Tibial artery (tissue), 4 donors: ENCODE data around the gene ICAM5.

Experiments
- DNase-seq, 2 donors: peaks; one replicate each; pipeline ENCODE4 v3.0.0-alpha.2; 2019
- H3K27ac ChIP-seq, 2 donors: fragments of 200-600 bp; sonication (generic) in 1 of 2; 1 replicate in 1 of 2; 2 replicates in 1 of 2; pipeline ENCODE4 v1.5.1; 2018 to 2019; ENCODE audit warnings: mild to moderate bottlenecking in 1 of 2
- H3K27me3 ChIP-seq, 2 donors: fragments of 200-600 bp; sonication (generic) in 1 of 2; one replicate each; pipeline versions ENCODE4 v1.5.1 to v1.6.0; 2016 to 2019
- H3K36me3 ChIP-seq, 3 donors: fragments of 200-600 bp; sonication (generic) in 2 of 3; one replicate each; pipeline ENCODE4 v1.5.1; 2016 to 2019; ENCODE audit warnings: mild to moderate bottlenecking in 2 of 3
- H3K4me1 ChIP-seq, 4 donors: fragments of 200-600 bp; sonication (generic) in 2 of 4; 1 replicate in 3 of 4; 2 replicates in 1 of 4; pipeline ENCODE4 v1.5.1; 2016 to 2019
- H3K4me3 ChIP-seq, 2 donors: fragments of 200-600 bp; sonication (generic) in 1 of 2; 1 replicate in 1 of 2; 2 replicates in 1 of 2; pipeline ENCODE4 v1.5.1; 2018 to 2019; ENCODE audit warnings: mild to moderate bottlenecking in 2 of 2
- H3K9me3 ChIP-seq, 3 donors: fragments of 200-600 bp; sonication (generic) in 1 of 3; one replicate each; pipeline ENCODE4 v1.5.1; 2016 to 2019
- intact Hi-C: fragments of 100-400 bp; cut with DNase I; formaldehyde crosslinking; loops from one replicate; pipeline ENCODE4 v1.15.0; 2023; ENCODE audit warnings: low total_unique reads
- TF ChIP-seq, protein P1 (sequence below), 2 experiments: fragments of 200-600 bp in 1 of 2; fragments of 450-650 bp in 1 of 2; IDR thresholded peaks; one replicate each; pipeline ENCODE4 v1.5.1; 2017 to 2019; ENCODE audit warnings: antibody characterized with exemption in 2 of 2, mild to moderate bottlenecking in 1 of 2, moderate library complexity in 1 of 2

Gene ICAM5

DNA sequence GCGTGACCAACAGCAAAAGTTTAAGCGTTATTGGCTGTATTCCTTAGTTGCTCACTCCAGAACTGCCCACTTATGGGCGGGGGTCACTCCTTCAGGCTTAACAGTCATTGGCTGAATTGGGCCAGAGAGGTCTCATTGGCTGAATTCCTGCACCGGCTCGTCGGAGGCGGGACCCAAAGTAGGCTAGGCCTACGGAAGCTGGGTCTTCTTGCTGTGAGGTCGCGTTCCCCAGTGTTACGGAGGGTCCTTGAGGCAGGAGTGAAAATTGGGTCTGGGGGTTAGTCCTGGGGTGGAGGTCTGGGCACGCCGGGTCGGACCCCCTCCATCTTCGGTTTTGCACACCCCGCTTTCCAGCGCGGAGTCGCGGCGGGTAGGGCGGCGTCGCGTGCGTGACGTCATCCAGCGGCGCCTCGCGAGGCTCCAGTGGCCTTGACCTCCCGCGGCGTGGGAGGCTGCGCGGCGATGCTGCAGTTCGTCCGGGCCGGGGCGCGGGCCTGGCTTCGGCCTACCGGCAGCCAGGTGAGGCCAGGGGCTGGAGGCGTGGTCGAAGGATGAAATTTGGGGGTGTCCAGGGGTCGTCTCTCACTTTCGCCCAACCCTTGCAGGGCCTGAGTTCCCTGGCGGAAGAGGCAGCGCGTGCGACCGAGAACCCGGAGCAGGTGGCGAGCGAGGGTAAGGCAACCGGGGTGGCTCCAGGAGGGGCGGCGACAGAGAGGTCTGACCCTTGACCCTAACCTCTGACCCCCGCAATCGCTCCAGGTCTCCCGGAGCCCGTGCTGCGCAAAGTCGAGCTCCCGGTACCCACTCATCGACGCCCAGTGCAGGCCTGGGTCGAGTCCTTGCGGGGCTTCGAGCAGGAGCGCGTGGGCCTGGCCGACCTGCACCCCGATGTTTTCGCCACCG, 37.7 kb upstream of the ICAM5 start, which contains the start of gene MRPL4:
Gene MRPL4 (plus strand): TSS at position 423 of the 903 bp plus-strand sequence. CDS start 40 bp downstream, at position 463.
- peak; percentile 97 to 98 for DNase-seq
- H3K27ac ChIP-seq: peak within 1 kb of the TSS; percentile 74 to 79
- H3K4me1 ChIP-seq: peaks cover 0 to 25% (median 13%) of the 10 kb centered on the region in 4 donors
- peaks cover 6 to 36% (median 30%) of the 10 kb centered on the region in 3 donors for H3K36me3 ChIP-seq
- TF ChIP-seq, protein P1, sequence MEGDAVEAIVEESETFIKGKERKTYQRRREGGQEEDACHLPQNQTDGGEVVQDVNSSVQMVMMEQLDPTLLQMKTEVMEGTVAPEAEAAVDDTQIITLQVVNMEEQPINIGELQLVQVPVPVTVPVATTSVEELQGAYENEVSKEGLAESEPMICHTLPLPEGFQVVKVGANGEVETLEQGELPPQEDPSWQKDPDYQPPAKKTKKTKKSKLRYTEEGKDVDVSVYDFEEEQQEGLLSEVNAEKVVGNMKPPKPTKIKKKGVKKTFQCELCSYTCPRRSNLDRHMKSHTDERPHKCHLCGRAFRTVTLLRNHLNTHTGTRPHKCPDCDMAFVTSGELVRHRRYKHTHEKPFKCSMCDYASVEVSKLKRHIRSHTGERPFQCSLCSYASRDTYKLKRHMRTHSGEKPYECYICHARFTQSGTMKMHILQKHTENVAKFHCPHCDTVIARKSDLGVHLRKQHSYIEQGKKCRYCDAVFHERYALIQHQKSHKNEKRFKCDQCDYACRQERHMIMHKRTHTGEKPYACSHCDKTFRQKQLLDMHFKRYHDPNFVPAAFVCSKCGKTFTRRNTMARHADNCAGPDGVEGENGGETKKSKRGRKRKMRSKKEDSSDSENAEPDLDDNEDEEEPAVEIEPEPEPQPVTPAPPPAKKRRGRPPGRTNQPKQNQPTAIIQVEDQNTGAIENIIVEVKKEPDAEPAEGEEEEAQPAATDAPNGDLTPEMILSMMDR (IDR thresholded peaks at IDR 0.05): no peak
- peak within 1 kb of the TSS; percentile 83 to 91 for H3K4me3 ChIP-seq
- intact Hi-C loops: loop anchor here (5.0 kb wide), 1 partner anchor 145 kb away; the partner anchor contains the start of gene PPAN
- no peaks in the 10 kb centered on the region for H3K27me3 ChIP-seq
- no peaks in the 10 kb centered on the region for H3K9me3 ChIP-seq

DNA sequence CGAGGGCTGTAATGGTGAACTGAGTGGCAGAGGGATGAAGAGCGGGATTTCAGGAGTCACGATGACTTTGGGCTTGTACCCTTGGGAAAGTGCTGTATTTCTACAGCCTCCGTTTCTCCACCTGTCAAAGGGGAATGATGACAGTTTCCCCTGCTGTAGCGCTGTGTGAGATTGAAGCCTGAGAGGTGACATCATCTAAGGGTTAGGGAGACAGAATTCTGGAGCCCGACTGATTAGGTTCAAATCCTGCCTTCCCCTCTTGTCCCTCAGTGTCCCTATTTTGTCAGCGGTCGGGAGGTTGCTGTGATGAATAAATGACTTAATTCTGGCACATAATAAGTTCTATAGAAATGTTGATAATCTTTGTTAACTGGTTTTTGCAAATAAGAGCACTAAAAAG, 37.0 kb upstream of the ICAM5 start:
- H3K27me3 ChIP-seq: no peaks in the 10 kb centered on the region
- peak overlapping the region; percentile 74 to 79 for H3K27ac ChIP-seq
- H3K36me3 ChIP-seq: peaks cover 10 to 42% (median 37%) of the 10 kb centered on the region in 3 donors
- no peaks in the 10 kb centered on the region for H3K9me3 ChIP-seq
- peaks cover 0 to 25% (median 13%) of the 10 kb centered on the region in 4 donors for H3K4me1 ChIP-seq
- DNase-seq: no peak
- TF ChIP-seq, protein P1 (IDR thresholded peaks at IDR 0.05): no peak
- intact Hi-C loops: loop anchor here (5.0 kb wide), 1 partner anchor 145 kb away; the partner anchor contains the start of gene PPAN
- peak overlapping the region; percentile 83 to 91 for H3K4me3 ChIP-seq

DNA sequence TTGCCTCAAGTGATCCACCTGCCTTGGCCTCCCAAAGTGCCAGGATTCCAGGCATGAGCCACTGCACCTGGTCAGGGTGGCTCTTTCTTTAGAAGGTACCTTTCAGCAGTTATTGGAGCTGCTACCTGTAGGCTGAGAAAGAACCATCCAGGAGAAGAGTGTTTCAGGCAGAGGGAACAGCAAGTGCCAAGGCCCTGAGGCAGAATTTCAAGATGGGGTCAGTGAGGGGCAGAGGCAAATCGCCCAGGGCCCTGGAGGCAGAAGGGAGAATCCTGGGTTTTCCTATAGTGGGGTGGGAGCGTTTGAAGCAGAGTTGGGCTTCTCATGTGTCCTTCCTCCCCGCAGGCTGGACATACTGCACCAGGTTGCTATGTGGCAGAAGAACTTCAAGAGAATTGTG, 35.5 kb upstream of the ICAM5 start:
- intact Hi-C loops: loop anchor here (5.0 kb wide), 1 partner anchor 147 kb away; the partner anchor contains the start of gene PPAN
- no peak for DNase-seq
- Histone ChIP-seq H3K4me3 (no peak overlapping the region), H3K27me3 (no peaks in the 10 kb centered on the region), H3K36me3 (peaks cover 21 to 54% (median 48%) of the 10 kb centered on the region in 3 donors), H3K27ac (no peak overlapping the region), H3K4me1 (peaks cover 0 to 25% (median 13%) of the 10 kb centered on the region in 4 donors), H3K9me3 (no peaks in the 10 kb centered on the region)
- TF ChIP-seq, protein P1 (IDR thresholded peaks at IDR 0.05): no peak

DNA sequence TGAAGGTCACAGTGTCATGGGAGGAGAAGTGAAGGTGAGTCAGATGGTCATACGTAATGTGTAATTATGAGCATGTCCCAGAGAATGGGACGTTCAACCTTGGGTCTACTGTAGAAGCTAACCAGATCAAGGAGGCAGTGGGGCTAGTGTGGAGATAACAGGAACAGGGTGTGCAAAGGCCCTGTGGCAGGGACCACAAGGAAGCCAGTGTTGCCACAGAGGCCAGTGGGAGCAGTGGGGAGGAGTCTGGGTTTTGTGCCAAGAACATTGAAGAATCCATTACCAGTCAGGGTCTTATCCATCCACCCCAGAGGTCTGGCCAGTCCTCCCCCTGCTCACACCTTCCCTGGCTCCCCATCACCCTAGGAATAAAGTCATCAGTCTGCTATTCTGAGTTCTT, 34.4 kb upstream of the ICAM5 start:
- peaks cover 21 to 61% (median 48%) of the 10 kb centered on the region in 3 donors for H3K36me3 ChIP-seq
- peaks cover 0 to 20% (median 13%) of the 10 kb centered on the region in 4 donors for H3K4me1 ChIP-seq
- no peaks in the 10 kb centered on the region for H3K9me3 ChIP-seq
- TF ChIP-seq, protein P1 (IDR thresholded peaks at IDR 0.05): no peak
- H3K27me3 ChIP-seq: no peaks in the 10 kb centered on the region
- DNase-seq: no peak
- intact Hi-C loops: no loop called here
- H3K4me3 ChIP-seq: no peak overlapping the region
- no peak overlapping the region for H3K27ac ChIP-seq

DNA sequence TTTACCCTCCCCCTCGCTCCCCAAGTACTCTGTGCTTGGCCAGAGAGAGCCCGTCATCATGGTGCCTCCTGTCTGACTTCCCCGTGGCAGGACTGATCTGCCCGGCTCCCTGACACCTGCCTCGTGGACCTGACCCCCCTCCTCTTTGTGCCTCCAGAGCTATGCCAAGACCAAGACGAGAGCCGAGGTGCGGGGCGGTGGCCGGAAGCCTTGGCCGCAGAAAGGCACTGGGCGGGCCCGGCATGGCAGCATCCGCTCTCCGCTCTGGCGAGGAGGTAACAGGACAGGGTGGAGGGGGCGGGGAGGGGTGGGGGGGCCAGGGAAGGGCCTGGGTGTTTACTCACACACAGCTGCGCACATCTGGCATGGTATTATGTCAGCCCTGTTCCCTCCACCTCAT, 33.2 kb upstream of the ICAM5 start:
- no peaks in the 10 kb centered on the region for H3K27me3 ChIP-seq
- TF ChIP-seq, protein P1 (IDR thresholded peaks at IDR 0.05): no peak
- no peak overlapping the region for H3K4me3 ChIP-seq
- DNase-seq: no peak
- H3K27ac ChIP-seq: no peak overlapping the region
- H3K4me1 ChIP-seq: peaks cover 0 to 11% (median 9%) of the 10 kb centered on the region in 4 donors
- H3K36me3 ChIP-seq: peaks cover 21 to 61% (median 48%) of the 10 kb centered on the region in 3 donors
- intact Hi-C loops: no loop called here
- no peaks in the 10 kb centered on the region for H3K9me3 ChIP-seq
